SW 1271 (cell line): ENCODE measurements around the gene SH3PXD2B.
"Not testable (repeated sequence)": the region's sequence is repeated elsewhere in the genome, so short reads cannot be mapped to it uniquely, and the experiment has no call there.

ENCODE experiments used
- DNase-seq, 2 experiments: peaks; one replicate each; lab custom pipeline; 2025; lab: John Stamatoyannopoulos, UW

SH3PXD2B gene

GRCh38 chr5:172365948-172366608 lies 88.2 kb downstream of the SH3PXD2B start:
- no peak for DNase-seq

DNA sequence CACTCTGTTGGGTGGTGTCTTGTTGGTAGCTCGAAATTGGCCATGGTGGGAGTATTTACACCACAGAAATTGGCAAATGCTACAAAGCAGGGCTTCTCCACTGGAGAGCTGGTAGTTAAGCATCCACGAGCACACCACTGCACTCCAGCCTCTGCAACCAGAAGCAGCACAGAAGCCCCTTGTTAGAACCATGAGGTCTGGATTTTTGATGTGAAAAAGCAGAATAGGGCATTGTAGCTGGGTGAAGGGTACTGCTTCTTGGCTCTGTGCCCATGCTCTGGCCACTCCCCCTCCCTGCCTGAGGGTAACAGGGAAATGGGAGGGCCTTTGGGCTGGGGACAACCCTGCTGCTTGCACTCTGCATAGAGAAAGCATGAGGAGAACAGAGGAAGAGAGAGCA lies 89.6 kb downstream of the SH3PXD2B start:
- DNase-seq = no peak

DNA sequence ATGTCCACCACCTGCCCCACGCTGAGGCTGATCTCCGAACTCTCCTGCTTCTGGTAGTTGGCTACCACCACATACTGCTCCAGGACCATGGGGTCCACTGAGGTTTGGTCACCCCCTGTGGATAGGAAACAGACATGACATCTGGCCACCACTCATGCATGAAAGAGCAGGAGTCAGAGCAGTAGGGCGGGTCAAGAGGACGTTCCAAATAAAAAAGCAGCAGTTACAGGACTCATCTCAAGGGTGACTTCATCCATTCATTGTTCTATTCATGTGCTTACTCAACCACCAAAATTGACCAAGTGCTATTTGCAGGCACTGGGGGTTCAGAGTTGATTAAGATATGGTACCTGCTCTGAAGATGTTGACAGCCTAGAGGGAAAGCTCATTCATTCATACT lies 91.6 kb downstream of the SH3PXD2B start:
- no peak for DNase-seq

DNA sequence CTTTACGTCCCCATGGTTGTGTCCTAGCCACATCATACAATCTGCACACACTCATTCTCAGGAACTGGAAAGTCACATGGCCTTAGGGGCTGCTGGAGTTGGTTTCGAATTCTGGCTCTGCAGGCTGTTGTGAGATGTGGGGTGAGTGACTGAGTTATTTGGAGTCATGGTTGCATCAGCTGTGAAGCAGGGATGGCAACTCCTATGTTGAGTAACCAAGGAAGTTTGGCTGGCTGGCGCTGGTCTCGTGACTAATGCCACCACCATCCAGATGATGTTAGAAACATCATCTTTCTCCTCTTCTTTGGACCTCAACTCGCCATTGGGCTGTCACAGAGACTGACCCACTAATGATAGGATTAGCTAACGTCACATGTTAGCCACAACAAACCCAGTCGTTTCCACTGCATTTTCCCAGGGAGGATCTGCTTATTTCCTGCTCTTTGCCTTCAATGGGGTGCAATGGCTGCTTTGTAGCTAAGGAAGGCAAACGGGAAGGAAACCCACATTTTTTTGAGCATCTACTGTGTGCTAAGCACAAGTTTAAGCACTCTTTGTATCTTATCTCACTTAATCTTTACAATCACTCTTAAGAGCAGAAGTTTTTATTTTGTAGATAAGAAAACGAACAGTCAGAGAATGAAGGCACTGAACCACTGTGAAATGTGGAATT lies 92.6 kb downstream of the SH3PXD2B start:
- DNase-seq = peak; percentile 76 to 87

DNA sequence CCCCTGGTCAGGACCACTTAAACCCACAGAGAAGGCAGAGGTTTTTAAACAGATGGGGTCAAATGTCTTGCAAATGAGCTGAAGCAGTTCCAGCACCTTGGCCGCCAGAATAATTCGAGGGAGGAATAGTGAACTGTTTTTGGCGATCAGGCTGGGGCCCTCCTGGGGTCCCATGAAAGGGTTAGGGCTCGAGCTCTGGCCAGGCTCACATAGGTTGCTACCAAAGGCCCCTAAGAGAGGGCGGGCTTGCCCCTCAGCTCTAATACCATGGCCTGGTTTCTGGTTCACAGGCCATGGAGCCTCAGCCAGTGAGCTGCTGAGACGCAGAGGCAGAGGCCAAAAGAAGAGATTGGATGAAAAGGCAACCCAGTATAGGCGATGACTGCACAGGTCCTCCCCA lies 96.0 kb downstream of the SH3PXD2B start:
- DNase-seq = no peak

DNA sequence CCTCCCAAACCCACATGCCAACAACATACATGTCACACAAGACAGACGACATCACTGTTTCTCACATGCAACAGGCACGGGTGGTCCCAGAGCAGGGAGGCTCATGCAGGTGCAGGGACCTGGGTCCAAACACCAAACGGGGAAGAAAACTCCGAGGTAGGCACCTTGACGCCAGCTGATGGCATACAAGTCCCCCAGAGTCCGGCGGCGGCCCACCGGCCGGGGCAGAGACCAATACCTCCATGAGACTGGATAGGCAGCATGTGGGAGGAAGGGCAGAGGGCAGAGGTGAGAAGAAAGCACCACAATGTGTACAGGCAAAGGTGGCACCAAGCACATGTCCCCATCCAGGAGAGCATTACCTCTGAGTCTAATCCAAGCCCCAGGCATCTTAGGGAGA lies 97.8 kb downstream of the SH3PXD2B start:
- DNase-seq = no peak

DNA sequence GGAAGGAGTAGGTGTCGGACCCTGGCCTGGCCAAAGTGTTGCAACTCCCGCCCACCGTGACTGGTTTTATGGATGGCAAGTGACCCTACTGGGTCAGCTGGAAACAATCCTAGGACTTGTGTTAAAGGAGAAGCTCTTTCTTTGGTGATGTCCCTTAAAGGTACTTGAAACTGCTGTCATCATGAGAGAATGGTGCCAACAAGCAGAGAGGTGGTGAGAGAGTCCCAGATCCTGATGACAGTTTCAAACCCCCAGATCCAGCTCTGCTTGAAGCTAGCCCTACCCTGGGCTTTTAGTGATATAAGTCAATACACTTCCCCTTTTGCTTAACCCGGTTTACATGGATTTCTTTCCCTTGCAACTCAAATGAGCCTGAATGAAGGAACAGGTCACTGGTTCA lies 98.3 kb downstream of the SH3PXD2B start:
- no peak for DNase-seq

GRCh38 chr5:172353846-172354245 lies 100.5 kb downstream of the SH3PXD2B start:
- no peak for DNase-seq

GRCh38 chr5:172353271-172353812 lies 101.0 kb downstream of the SH3PXD2B start:
- DNase-seq = no peak

GRCh38 chr5:172352526-172352925 lies 101.8 kb downstream of the SH3PXD2B start:
- not testable (repeated sequence) for DNase-seq

DNA sequence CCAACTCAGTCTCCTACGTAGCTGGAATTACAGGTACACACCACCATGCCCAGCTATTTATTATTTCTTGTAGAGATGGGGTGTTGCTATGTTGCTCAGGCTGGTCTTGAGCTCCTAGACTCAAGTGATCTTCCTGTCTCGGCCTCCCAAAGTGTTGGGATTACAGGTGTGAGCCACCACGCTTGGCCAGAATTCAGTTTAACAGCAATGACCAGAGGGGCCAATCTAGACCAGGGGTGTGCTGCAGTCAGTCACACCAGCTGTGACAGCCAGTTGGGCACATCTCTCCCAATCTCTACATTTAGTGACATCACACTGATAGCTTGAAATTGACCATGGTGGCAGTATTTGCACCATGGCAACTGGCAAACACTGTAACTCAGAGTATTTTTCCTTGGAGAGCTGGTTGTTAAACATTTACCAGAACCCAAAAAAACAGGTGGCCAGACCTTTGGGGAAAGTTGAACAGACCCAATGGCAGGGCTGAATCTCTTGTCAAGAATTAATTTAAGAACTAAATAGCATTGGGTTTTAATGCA lies 103.0 kb downstream of the SH3PXD2B start:
- no peak for DNase-seq

- no peak for DNase-seq
Observed at GRCh38 chr5:172350212-172351181, 103.8 kb downstream of the SH3PXD2B start.

GRCh38 chr5:172348733-172349132 lies 105.6 kb downstream of the SH3PXD2B start:
- DNase-seq = not testable (repeated sequence)

DNA sequence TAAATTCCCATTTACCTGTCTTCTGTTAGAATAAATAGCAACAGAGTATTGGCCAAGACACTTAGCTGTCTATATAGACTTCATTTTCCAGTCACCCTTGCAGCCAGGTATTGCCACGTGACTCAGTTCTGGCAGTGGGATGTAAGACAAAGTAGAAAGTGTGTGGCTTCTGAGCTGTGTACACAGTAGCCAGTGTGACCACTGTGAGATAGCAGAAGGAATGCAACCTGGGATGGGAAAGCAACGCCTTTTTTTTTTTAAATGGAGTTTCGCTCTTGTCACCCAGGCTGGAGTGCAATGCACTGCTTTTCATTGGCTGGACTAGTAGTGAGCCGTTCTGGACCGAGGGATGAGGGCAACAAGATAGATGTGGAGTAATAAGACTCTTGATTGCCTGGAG lies 106.2 kb downstream of the SH3PXD2B start:
- DNase-seq = no peak

- no peak for DNase-seq
Observed at GRCh38 chr5:172347496-172348052, 106.8 kb downstream of the SH3PXD2B start.

DNA sequence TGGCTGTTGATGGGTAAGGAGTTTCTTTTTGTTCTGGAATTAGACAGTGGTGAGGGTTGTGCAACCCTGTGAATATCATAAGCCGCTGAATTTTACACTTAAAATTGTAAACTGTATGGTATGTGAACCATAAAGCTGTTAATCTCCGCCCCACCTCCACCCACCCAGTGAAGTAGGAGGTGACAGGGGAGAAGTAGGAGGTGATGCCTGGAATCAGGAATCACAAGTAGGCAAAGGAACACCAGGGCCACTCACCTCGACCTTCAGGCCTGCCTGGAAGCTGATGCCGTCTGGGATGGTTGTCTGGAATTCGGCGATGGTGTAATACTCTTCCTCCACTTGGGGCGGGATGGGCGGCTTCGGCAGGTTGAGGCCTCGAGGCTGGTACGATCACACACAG lies 108.4 kb downstream of the SH3PXD2B start:
- DNase-seq = no peak

GRCh38 chr5:172344855-172345409 lies 109.4 kb downstream of the SH3PXD2B start:
- DNase-seq = no peak

DNA sequence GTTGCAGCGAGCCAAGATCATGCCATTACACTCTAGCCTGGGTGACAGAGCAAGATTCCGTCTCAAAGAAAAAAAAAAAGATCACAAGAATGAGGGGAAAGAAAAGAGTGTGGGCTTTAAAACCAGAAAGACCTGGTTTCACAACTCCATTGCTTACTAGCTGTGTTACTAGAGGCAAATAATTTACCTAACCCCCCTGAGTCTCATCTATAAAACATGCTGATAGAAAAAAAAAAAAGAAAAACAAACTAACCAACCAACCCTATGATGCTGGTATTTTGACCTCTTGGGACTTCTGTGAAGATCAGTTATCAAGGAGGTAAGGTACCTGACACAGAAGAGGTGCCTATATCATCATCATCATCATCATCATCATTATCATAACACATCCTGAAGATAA lies 110.6 kb downstream of the SH3PXD2B start:
- DNase-seq = no peak

DNA sequence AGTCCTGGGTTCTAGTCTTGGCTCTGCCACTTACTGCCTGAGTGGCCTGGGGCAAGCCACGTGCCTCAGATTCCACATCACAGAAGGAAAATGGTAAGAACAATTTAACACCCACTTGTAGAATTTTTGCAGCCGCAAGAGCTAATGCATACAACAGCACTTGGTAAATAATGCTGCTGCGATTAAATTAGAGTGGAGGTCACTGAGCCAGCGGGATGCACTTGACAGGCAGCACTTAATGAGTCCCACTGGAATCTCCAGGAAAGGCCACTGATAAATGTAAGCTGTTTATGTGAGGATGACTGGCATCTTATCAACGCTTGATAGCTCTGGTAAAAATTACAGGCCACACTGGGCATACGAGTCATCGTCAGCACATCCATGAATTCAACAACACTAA lies 111.4 kb downstream of the SH3PXD2B start:
- DNase-seq = no peak

- no peak for DNase-seq
Observed at GRCh38 chr5:172339264-172340180, 114.8 kb downstream of the SH3PXD2B start.
